T1000 (cell line): ENCODE measurements around the gene DENND4C.
"Not testable (repeated sequence)": the region's sequence is repeated elsewhere in the genome, so short reads cannot be mapped to it uniquely, and the experiment has no call there.

ENCODE experiments used
- DNase-seq: peaks from one replicate; lab custom pipeline; 2025; ENCODE audit warnings: mixed read lengths; lab: John Stamatoyannopoulos, UW

Gene DENND4C

DNA sequence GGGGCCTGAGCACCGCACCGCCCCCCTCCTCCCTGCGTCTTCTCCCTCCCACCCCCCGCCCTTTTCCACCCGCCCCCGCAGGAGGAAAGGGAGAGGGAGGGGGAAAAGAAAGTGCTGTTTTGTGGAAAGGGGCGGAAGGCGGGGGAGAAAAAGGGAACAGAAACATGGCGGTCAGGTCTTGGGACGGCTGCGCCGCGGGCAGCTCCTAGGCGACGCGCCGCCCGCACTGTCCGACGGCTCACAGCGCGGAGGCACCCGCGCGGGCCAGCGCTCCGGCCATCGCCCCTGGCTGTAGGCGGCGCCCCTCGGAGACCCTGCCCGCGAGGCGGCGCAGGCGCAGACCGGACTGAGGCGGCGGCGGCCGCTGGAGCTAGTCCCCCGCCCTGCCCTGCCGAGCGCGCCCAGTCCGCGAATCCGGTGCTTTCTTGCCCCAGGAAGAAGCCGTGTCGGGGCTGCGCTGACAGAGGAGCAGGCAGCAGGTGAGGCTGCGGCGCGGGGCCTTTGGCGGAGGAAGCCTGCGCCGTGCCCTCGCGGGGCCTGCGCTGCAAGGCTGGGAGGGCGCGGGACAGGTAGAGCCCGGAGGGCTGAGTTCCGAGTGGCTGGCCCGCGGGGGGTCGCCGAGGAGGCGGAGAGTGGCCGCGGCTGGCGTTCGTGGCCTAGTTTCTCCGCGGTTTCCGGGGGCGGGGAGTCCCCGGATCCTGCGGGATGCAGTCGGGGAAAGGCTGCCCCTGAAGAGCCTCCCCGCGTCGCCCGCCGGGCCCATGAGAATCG, at the start of gene DENND4C:
Gene DENND4C, plus strand, starts transcription at position 339 of the 771 bp plus-strand sequence. CDS start 45,482 bp downstream, outside the sequence.
- peak; percentile 59 for DNase-seq

DNA sequence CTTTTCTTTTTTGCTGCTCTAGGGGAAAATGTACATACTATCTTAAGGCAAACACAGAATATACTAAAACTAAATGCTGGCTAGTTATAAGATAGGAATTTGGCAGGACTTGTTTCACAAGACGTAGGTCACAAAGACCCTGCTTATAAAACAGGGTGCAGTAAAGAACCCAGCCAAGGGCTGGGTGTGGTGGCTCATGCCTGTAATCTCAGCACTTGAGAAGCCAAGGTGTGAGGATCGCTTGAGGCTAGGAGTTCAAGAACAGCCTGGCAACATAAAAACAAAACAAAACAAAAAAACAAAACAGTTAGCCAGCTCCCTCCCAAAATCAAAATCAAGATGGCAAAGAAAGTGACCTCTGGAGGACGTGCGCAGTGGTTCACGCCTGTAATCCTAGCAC, 49.5 kb upstream of the DENND4C start:
- no peak for DNase-seq

GRCh38 chr9:19181561-19181960, 48.9 kb upstream of the DENND4C start:
- no peak for DNase-seq

DNA sequence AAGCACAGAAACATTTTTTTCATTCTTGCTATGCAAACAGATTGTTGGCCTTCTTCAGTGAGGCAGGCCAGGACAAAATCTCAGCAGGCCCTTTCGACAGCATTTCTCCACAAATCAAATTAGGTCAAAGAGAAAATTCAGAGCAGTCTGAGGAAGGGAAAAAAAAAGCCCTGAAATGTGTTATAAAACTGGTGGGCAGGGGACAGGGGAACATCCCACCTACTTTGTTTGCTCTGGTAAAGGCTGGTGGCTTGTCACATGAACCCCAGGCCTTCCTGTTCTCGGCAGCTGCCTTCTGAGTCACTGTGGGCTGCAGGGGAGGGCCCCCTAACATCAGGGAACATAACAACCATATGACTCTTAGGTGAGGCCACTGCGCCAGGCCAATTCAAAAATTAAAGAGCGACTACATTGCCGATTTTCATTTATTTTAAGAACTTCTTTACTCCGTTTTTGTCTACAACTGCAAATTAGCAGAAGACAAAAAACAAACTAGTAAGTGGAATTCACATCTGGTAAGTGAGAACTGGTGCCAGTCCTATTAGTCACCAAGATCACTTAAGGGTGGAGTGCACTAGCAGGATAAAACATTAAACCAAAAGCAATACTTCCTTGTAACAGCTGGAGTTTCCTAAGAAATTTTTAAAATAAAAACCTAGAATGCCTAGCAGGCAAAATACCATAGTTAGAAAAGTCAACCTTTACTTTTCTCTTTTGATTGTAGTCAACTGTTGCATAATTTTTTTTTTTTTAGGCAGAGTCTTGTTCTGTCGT, 46.2 kb upstream of the DENND4C start:
- peak; percentile 7 for DNase-seq

- DNase-seq: no peak
Observed at GRCh38 chr9:19185191-19185590, 45.3 kb upstream of the DENND4C start.

- no peak for DNase-seq
Observed at GRCh38 chr9:19186232-19186631, 44.3 kb upstream of the DENND4C start.

DNA sequence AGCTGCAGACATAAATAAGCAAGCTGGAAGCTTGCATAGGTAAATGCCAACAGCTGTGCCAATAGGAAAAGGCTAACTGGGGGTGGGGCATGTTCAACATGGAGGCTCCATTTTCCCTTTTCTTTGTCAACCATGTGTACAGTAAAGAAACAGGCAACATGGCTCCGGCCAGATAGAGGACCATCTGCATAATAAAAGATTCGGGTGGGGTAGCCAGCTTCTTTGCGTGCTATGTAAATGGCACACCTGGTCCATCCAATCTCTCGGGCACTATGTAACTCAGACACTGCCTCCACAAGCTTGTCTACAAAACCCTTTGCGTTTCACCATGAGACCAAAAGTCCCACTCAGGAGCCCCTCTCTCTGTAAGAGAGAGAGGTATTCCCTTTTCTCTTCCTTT, 41.7 kb upstream of the DENND4C start:
- no peak for DNase-seq

GRCh38 chr9:19192202-19193028, 38.1 kb upstream of the DENND4C start:
- DNase-seq: no peak

GRCh38 chr9:19193029-19193324, 37.5 kb upstream of the DENND4C start:
- DNase-seq: no peak

DNA sequence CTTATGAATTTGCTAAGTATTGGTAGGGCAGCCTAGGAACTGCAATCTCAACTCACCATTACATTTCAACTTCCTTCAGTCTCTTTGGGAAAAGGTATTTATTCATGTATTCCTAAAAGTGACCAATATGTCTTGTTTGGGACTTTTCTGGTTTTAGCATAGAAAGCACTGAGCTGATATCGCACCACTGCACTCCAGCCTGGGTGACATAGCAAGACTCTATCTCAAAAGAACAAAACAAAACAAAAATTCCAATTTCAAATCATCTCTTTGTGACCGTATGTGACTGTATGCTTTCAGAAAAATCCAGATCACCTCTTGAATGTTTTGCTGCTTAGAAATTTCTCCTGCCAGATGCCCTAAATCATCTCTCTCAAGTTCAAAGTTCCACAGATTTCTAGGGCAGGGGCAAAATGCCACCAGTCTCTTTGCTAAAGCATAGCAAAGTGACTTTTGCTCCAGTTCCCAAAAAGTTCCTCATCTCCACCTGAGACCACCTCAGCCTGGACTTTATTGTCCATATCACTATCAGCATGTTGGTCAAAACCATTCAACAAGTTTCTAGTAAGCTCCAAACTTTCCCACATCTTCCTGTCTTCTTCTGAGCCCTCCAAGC, 37.0 kb upstream of the DENND4C start:
- DNase-seq: not testable (repeated sequence)

- no peak for DNase-seq
Observed at GRCh38 chr9:19198406-19198805, 32.1 kb upstream of the DENND4C start.

DNA sequence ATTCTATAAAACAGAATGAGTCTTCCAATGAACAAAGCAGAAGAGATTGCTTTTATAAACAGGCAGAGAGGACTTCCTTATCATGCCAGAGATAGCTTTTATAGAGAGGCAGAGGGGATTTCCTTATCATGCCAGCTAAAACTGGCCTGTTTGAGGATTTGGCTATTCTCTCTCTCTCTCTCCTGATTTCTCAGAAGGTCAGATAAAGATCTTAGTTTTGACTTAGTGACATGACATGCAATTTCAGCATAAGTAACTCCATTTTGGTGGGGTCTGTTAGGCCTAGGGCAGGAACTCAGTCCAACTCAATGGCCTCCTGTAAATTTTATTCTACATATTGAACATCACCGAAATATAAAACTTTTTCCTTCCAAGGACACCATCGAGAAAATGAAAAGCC, 31.5 kb upstream of the DENND4C start:
- DNase-seq: no peak

GRCh38 chr9:19200229-19200628, 30.3 kb upstream of the DENND4C start:
- DNase-seq: no peak

- no peak for DNase-seq
Observed at GRCh38 chr9:19201899-19202891, 28.3 kb upstream of the DENND4C start.

DNA sequence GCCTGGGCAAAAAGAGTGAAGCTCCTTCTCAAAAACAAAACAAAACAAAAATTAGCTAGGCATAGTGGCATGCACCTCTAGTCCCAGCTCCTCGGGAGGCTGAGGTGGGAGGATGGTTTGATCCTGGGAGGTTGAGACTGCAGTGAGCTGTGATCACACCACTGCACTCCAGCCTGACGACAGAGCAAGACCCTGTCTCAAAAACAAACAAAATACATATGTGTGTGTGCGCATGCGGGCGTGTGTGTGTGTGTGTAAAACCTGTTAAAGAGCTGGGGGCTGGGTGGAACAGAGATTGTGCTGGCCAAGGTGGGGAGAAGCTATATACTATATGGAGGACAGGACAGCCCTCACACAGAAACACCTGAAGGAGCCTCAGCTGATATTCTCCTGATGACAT, 27.4 kb upstream of the DENND4C start:
- no peak for DNase-seq

DNA sequence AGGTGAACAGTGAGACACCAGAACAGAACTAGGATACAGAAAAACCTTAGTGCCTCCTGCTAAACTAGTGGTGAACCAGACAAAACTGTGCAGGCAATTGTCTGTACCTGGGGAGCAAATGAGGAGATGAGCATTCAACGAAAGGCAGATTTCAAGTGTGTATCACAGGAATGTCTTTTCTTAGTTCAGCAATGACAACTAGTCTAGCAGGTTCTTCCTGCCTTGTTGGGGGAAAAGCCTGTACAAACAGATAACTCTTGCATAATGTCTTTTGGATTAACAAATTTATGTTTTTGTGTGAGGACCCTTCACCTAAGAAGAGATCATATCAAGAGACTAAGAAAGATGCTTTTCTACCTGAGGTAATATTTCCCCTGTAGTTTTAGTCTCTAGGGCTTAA, 21.8 kb upstream of the DENND4C start:
- DNase-seq: no peak

DNA sequence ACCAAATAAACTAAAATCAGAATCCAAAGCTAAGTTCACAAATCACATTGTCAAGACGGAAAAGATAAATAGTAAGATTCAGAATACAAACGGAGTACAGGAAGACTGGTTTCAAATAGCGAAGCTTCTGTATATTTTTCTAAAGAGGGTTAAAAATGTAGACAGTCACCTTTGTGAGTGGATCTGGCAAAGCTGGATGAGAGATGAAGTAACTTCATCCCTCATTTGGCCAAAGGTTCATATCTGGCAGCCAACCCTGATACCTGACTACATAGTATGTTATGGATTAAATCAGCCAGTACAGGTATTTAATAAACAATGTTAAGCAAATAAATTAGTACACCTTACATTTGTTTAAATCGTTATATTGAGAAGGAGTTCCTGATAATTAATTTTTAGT, 21.3 kb upstream of the DENND4C start:
- DNase-seq: no peak

DNA sequence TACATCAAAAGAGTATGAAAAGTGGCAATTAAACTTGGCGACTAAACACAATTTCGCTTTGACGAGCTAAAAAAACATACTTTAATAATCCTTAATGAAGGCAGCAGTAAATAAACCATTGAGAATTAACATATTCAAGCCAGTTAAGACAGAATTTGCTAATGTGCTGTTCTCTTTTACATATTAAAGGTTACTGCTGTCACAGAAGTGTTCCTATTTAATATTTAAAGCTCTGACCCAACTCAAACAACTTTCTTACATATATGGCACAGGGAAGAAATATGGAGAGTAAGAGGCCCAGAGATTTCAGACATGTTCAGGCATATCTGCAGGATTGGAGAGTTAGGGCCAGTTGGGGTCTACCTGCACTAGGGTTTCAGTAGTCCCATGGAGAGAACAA, 16.7 kb upstream of the DENND4C start:
- DNase-seq: no peak

- no peak for DNase-seq
Observed at GRCh38 chr9:19216466-19216865, 14.0 kb upstream of the DENND4C start.

DNA sequence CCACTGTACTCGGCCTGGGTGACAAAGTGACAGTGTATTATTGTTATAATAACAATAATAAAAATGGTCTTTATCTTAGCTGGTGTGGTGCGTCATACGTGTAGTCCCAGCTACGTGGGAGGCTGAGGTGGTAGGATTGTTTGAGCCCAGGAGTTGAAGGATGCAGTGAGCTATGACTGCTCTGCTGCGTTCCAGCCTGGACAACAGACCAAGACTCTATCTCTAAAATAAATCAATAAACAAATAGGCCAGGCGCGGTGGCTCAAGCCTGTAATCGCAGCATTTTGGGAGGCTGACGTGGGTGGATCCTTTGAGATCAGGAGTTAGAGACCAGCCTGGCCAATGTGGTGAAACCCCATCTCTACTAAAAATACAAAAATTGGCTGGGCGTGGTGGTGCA, 9.2 kb upstream of the DENND4C start:
- no peak for DNase-seq

DNA sequence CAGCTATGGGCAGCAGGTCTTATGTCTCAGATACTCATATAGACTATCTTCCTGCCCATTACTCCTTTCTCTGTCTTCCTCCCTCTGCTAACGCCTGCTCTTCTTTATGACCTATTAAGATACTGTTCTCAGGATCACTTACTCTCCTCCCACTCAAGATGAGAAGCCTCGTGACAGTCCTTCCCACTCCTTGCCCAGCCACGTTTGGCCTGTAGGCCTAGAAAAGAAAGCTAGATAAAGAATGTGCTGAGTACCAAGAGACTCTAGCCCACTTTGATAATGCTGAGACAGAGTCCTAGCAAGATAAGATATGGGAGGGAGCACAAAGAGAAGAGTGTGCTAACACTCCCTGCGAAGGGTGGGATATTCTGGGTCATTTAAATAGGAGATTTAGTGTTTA, 6.8 kb upstream of the DENND4C start:
- DNase-seq: no peak
